HCT116 (cell line): Measurements from ENCODE around the gene LYVE1. TPM values are rescaled to one million over a fixed set of nuclear protein-coding genes. Genes with fewer than 3 reads are reported as not detected.

ENCODE experiments used
- ATAC-seq: fragments of 200-7000 bp; cut with Tn5 transposase; 2 replicates; pipeline ENCODE4 v1.9.1; 2020; ENCODE audit warnings: mild to moderate bottlenecking, moderate library complexity
- BruUV-seq: library from RNA; stranded (reverse); fragments of 400-500 nt; replicated peaks from 2 replicates; lab custom pipeline; 2021; lab: Mats Ljungman, UMichigan
- CTCF ChIA-PET: fragments of 300-600 bp; sonication (Branson Sonifier 250); formaldehyde crosslinking; loops from one replicate; lab custom pipeline; 2021; ENCODE audit warnings: antibody characterized with exemption; lab: Charles Lee
- POLR2A ChIA-PET: fragments of 300-600, 350-600 bp; sonication (Branson Sonifier 250); formaldehyde crosslinking; loops from one replicate; lab custom pipeline; 2021; ENCODE audit warnings: antibody characterized with exemption; lab: Charles Lee
- RAD21 ChIA-PET, 2 experiments: fragments of 300-600 bp; sonication (Branson Sonifier 250); formaldehyde crosslinking; loops; one replicate each; lab custom pipeline; 2023; ENCODE audit warnings: low total read pairs in 2 of 2; ENCODE audit not compliant: uncharacterized antibody in 2 of 2, unreplicated experiment in 2 of 2, low non-redundant PET in 1 of 2; lab: Charles Lee
- DNase-seq: peaks from one replicate; pipeline ENCODE4 v3.0.0-alpha.2; 2010; ENCODE audit warnings: low read depth, low spot score
- H2AFZ ChIP-seq: fragments of 200-600 bp; shearing (Covaris generic), sonication (generic); 2 replicates; pipeline ENCODE4 v1.6.1; 2017; ENCODE audit warnings: low read depth, mixed run types, mixed read lengths, antibody characterized with exemption, low read length; ENCODE audit not compliant: poor library complexity, severe bottlenecking
- H3K27ac ChIP-seq: 2 replicates; pipeline ENCODE4 v1.5.1; 2012; ENCODE audit warnings: low read depth, low read length
- H3K27me3 ChIP-seq: fragments of 200-600 bp; sonication (generic); 2 replicates; pipeline ENCODE4 v1.6.1; 2016; ENCODE audit warnings: mixed run types, low read length, mixed read lengths; ENCODE audit not compliant: insufficient read depth
- H3K36me3 ChIP-seq, 2 experiments: fragments of 200-500 bp in 1 of 2; fragments of 200-600 bp in 1 of 2; sonication (Bioruptor generic) in 1 of 2; sonication (generic) in 1 of 2; 2 replicates each; pipeline versions ENCODE4 v1.5.1 to v1.6.1; 2014 to 2016; ENCODE audit warnings: low read length in 2 of 2, inconsistent platforms in 1 of 2, mixed read lengths in 1 of 2, mixed run types in 1 of 2; ENCODE audit not compliant: insufficient read depth in 2 of 2, control insufficient read depth in 1 of 2
- H3K4me1 ChIP-seq, 2 experiments: fragments of 200-600 bp in 1 of 2; sonication (generic) in 1 of 2; 2 replicates each; pipeline versions ENCODE4 v1.5.1 to v1.6.1; 2012 to 2017; ENCODE audit warnings: low read length in 2 of 2, inconsistent platforms in 1 of 2, mild to moderate bottlenecking in 1 of 2, mixed read lengths in 1 of 2, mixed run types in 1 of 2, moderate library complexity in 1 of 2; ENCODE audit not compliant: insufficient read depth in 2 of 2, control insufficient read depth in 1 of 2
- H3K4me2 ChIP-seq: fragments of 200-600 bp; sonication (generic); 2 replicates; pipeline ENCODE4 v1.6.1; 2017; ENCODE audit warnings: mixed run types, low read length, mixed read lengths
- H3K4me3 ChIP-seq, 2 experiments: fragments of 200-600 bp in 1 of 2; sonication (generic) in 1 of 2; replicated peaks in 1 of 2; 2 replicates each; pipeline ENCODE4 v1.5.1; 2011 to 2016; ENCODE audit warnings: low read length in 2 of 2, control low read depth in 1 of 2, low read depth in 1 of 2, mild to moderate bottlenecking in 1 of 2, mixed read lengths in 1 of 2, mixed run types in 1 of 2
- H3K79me2 ChIP-seq: fragments of 200-600 bp; sonication (generic); 2 replicates; pipeline ENCODE4 v1.6.1; 2017; ENCODE audit warnings: mild to moderate bottlenecking, mixed run types, low read length, moderate library complexity, mixed read lengths; ENCODE audit not compliant: insufficient read depth
- H3K9ac ChIP-seq: fragments of 200-600 bp; sonication (generic); 2 replicates; pipeline ENCODE4 v1.6.1; 2016; ENCODE audit warnings: low read length, mixed read lengths
- H3K9me2 ChIP-seq: fragments of 200-600 bp; sonication (generic), shearing (Covaris generic); 2 replicates; pipeline ENCODE4 v1.6.1; 2017; ENCODE audit warnings: mixed run types, mild to moderate bottlenecking, moderate library complexity; ENCODE audit not compliant: insufficient read depth
- H3K9me3 ChIP-seq, 2 experiments: fragments of 200-500 bp in 1 of 2; fragments of 200-600 bp in 1 of 2; sonication (Bioruptor generic) in 1 of 2; sonication (generic) in 1 of 2; 2 replicates each; pipeline ENCODE4 v1.6.1; 2014 to 2017; ENCODE audit warnings: low read length in 2 of 2, mixed read lengths in 2 of 2, inconsistent platforms in 1 of 2, low read depth in 1 of 2, mild to moderate bottlenecking in 1 of 2, mixed run types in 1 of 2, moderate library complexity in 1 of 2; ENCODE audit not compliant: control insufficient read depth in 1 of 2, insufficient read depth in 1 of 2
- H4K20me1 ChIP-seq: fragments of 200-600 bp; sonication (generic), shearing (Covaris generic); 2 replicates; pipeline ENCODE4 v1.6.1; 2017; ENCODE audit warnings: mixed run types, mild to moderate bottlenecking, moderate library complexity; ENCODE audit not compliant: insufficient read depth
- ATF3 ChIP-seq: IDR thresholded peaks from 2 replicates; pipeline ENCODE4 v1.6.1; 2012
- CBX3 ChIP-seq: IDR thresholded peaks from 2 replicates; pipeline ENCODE4 v1.6.1; 2012; ENCODE audit warnings: low read depth
- EGR1 ChIP-seq: IDR thresholded peaks from 2 replicates; pipeline ENCODE4 v1.6.1; 2012; ENCODE audit warnings: low read depth
- ELF1 ChIP-seq: IDR thresholded peaks from 2 replicates; pipeline ENCODE4 v1.6.1; 2012; ENCODE audit warnings: low read depth, borderline replicate concordance
- EZH2 ChIP-seq: fragments of 200-600 bp; sonication (generic); IDR thresholded peaks from 2 replicates; pipeline ENCODE4 v1.6.1; 2017; ENCODE audit warnings: antibody characterized with exemption, mixed run types
- EZH2phosphoT487 ChIP-seq: fragments of 200-600 bp; IDR thresholded peaks from 2 replicates; pipeline ENCODE4 v1.6.1; 2018; ENCODE audit warnings: antibody characterized with exemption, borderline replicate concordance
- POLR2A ChIP-seq: IDR thresholded peaks from 2 replicates; pipeline ENCODE4 v1.7.0; 2011; ENCODE audit warnings: borderline replicate concordance; ENCODE audit not compliant: insufficient read depth, insufficient read length; ENCODE audit errors: extremely low read depth
- POLR2AphosphoS5 ChIP-seq: IDR thresholded peaks from 2 replicates; pipeline ENCODE4 v1.6.1; 2011; ENCODE audit warnings: mild to moderate bottlenecking, low read depth, low read length, moderate library complexity
- SIN3A ChIP-seq: IDR thresholded peaks from 2 replicates; pipeline ENCODE4 v1.6.1; 2012; ENCODE audit warnings: low read depth
- SP1 ChIP-seq: IDR thresholded peaks from 2 replicates; pipeline ENCODE4 v1.6.1; 2012; ENCODE audit warnings: low read depth
- YY1 ChIP-seq: IDR thresholded peaks from 2 replicates; pipeline ENCODE4 v1.6.1; 2011; ENCODE audit warnings: low read length, low read depth, moderate library complexity, mild to moderate bottlenecking; ENCODE audit not compliant: insufficient replicate concordance; ENCODE audit errors: extremely low read depth
- ZNF274 ChIP-seq: fragments of 200-500 bp; sonication (Bioruptor generic); IDR thresholded peaks from 2 replicates; pipeline ENCODE4 v1.6.1; 2014; ENCODE audit warnings: mild to moderate bottlenecking, low read depth, low read length, inconsistent platforms
- intact Hi-C: fragments of 100-400 bp; cut with micrococcal nuclease; formaldehyde crosslinking; loops from 2 replicates; pipeline ENCODE4 v1.10.0; 2022
- total RNA-seq: library from RNA; stranded (reverse); gene quantifications from one replicate; pipeline ENCODE4 v1.2.1, GENCODE V29; 2021; ENCODE audit not compliant: unreplicated experiment
- TF ChIP-seq, protein P1 (sequence below): IDR thresholded peaks from 2 replicates; pipeline ENCODE4 v1.6.1; 2012
- TF ChIP-seq, protein P2 (sequence below): IDR thresholded peaks from 2 replicates; pipeline ENCODE4 v1.6.1; 2012; ENCODE audit warnings: low read depth
- TF ChIP-seq, protein P3 (sequence below): IDR thresholded peaks from 2 replicates; pipeline ENCODE4 v1.6.1; 2011; ENCODE audit warnings: mild to moderate bottlenecking, low read length, moderate library complexity; ENCODE audit not compliant: insufficient replicate concordance; ENCODE audit errors: extremely low read depth

Gene LYVE1
- total RNA-seq, 1 experiment from 2014 or later = 0.34 TPM

DNA sequence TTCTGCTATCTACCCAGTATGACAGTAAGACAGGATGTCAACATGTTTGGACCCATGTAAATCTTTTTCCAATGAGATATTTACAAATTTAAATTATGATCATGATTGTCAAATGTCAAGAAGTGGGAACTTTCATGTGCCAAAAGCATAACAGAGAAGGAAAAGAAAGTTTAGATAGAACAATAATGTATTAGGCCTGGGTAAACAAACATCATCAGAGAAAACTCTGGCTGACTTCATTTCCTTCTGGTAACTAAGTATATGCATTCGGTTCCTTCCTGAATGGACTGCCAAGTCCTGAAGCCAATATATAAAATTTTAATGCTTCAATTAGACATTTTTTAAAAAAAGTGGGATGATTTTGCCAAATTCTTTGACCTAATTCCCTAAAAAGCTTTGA is 44.0 kb downstream of the LYVE1 start:
- Histone ChIP-seq H3K9me3 (no peaks in the 10 kb centered on the region), H3K79me2 (peaks cover 68% of the 10 kb centered on the region), H3K36me3 (peaks cover 16 to 69% of the 10 kb centered on the region in 2 experiments), H3K9me2 (no peaks in the 10 kb centered on the region), H3K27me3 (no peaks in the 10 kb centered on the region), H3K27ac (no peak overlapping the region), H4K20me1 (no peaks in the 10 kb centered on the region), H3K4me1 (peaks cover 41 to 71% of the 10 kb centered on the region in 2 experiments), H3K4me3 (no peak overlapping the region), H3K4me2 (no peak overlapping the region), H2AFZ (no peak overlapping the region), H3K9ac (no peak overlapping the region)
- no TSS peak for BruUV-seq
- TF ChIP-seq SIN3A = no peak
- no peak for TF ChIP-seq EZH2
- no peak for TF ChIP-seq YY1
- TF ChIP-seq CBX3 = no peak
- TF ChIP-seq, protein P1, sequence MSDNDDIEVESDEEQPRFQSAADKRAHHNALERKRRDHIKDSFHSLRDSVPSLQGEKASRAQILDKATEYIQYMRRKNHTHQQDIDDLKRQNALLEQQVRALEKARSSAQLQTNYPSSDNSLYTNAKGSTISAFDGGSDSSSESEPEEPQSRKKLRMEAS = no peak
- no peak for TF ChIP-seq POLR2A
- no peak for TF ChIP-seq EZH2phosphoT487
- TF ChIP-seq, protein P2, sequence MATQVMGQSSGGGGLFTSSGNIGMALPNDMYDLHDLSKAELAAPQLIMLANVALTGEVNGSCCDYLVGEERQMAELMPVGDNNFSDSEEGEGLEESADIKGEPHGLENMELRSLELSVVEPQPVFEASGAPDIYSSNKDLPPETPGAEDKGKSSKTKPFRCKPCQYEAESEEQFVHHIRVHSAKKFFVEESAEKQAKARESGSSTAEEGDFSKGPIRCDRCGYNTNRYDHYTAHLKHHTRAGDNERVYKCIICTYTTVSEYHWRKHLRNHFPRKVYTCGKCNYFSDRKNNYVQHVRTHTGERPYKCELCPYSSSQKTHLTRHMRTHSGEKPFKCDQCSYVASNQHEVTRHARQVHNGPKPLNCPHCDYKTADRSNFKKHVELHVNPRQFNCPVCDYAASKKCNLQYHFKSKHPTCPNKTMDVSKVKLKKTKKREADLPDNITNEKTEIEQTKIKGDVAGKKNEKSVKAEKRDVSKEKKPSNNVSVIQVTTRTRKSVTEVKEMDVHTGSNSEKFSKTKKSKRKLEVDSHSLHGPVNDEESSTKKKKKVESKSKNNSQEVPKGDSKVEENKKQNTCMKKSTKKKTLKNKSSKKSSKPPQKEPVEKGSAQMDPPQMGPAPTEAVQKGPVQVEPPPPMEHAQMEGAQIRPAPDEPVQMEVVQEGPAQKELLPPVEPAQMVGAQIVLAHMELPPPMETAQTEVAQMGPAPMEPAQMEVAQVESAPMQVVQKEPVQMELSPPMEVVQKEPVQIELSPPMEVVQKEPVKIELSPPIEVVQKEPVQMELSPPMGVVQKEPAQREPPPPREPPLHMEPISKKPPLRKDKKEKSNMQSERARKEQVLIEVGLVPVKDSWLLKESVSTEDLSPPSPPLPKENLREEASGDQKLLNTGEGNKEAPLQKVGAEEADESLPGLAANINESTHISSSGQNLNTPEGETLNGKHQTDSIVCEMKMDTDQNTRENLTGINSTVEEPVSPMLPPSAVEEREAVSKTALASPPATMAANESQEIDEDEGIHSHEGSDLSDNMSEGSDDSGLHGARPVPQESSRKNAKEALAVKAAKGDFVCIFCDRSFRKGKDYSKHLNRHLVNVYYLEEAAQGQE = no peak
- no peak for TF ChIP-seq EGR1
- TF ChIP-seq POLR2AphosphoS5 = no peak
- TF ChIP-seq ATF3 = no peak
- TF ChIP-seq SP1 = no peak
- TF ChIP-seq, protein P3, sequence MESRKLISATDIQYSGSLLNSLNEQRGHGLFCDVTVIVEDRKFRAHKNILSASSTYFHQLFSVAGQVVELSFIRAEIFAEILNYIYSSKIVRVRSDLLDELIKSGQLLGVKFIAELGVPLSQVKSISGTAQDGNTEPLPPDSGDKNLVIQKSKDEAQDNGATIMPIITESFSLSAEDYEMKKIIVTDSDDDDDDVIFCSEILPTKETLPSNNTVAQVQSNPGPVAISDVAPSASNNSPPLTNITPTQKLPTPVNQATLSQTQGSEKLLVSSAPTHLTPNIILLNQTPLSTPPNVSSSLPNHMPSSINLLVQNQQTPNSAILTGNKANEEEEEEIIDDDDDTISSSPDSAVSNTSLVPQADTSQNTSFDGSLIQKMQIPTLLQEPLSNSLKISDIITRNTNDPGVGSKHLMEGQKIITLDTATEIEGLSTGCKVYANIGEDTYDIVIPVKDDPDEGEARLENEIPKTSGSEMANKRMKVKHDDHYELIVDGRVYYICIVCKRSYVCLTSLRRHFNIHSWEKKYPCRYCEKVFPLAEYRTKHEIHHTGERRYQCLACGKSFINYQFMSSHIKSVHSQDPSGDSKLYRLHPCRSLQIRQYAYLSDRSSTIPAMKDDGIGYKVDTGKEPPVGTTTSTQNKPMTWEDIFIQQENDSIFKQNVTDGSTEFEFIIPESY = no peak
- TF ChIP-seq ELF1 = no peak
- no peak for TF ChIP-seq ZNF274
- ChIA-PET RAD21 (no interaction called here), POLR2A (no interaction called here), CTCF (no interaction called here)
- ATAC-seq (no peak), DNase-seq (no peak)
- intact Hi-C loops = no loop called here
